Activated T-helper 9 cell treated with anti-CD3 and anti-CD28 coated beads, Interleukin-2, amount 50 U/mL, for 16 hours (primary cell): ENCODE results near the gene EGFL7.

Source experiments
- DNase-seq: peaks from one replicate; pipeline ENCODE4 v3.0.0-alpha.2; 2020; ENCODE audit warnings: low read depth

EGFL7 gene

DNA sequence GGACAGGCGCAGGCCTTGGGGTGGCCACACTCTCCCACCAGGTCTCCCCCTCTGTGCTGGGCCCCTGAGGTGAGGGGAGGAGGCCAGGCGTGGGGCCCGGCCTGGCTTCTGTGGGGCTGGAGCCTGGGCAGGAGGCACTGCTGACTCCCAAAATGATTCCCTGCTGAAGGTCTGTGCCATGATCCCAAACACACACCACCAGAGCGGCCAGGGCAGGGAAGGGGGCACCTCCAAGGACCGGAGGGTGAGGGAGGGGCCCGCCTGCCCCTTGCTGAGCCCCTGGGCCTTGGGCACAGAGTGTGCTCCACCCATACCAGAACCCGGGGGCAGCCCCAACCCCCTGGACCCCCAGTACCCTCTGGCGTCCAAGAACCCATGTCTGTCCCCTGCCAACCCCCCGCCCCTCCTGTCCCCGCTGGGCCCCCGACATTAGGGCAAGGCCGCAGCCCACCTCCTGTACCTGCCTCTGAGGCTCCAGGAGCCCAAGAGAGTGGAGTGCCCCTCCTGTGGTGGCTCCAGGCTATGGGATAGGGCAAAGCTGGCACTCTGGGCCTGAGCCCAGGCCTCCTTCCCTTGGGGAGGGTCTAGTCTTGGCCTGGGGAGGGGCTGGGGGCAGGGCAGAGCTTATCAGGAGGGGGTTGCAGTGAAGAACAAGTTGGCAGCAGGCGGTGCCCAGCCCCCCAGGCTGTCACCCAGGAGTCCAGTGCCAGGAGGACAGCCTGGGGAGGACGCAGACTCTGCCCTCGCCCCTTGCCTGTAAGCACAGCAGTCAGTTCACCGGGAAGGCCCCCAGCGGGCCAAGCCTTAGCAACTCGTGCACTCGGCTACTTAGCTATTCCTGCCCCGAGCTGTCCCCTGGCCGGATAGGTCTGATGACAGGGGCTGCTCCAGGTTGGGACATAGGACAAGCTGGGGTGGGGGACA lies 2.6 kb upstream of the EGFL7 start:
- DNase-seq = no peak

DNA sequence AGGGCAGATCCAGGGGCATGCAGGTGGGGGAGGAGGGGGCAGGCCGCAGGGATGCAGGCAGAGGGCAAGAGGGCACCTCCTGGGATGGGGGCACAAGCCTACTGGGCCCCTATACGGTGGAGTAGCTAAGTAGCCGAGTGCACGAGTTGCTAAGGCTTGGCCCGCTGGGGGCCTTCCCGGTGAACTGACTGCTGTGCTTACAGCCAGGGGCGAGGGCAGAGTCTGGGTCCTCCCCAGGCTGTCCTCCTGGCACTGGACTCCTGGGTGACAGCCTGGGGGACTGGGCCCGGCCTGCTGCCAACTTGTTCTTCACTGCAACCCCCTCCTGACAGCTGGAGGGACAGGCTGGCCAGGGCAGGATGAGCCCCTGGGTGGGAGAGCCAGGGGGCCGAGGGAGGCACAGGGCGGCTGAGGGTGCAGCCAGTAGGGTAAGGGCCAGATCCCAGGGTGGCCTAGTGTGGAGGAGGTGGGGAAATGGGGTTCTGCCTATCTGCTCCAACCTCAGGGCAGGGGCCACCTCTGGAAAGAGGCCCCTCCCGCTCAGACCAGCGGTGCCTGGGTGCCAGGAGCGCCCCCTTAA lies 1.7 kb upstream of the EGFL7 start:
- no peak for DNase-seq

GRCh38 chr9:136661641-136662325 lies 933 bp upstream of the EGFL7 start:
- no peak for DNase-seq

DNA sequence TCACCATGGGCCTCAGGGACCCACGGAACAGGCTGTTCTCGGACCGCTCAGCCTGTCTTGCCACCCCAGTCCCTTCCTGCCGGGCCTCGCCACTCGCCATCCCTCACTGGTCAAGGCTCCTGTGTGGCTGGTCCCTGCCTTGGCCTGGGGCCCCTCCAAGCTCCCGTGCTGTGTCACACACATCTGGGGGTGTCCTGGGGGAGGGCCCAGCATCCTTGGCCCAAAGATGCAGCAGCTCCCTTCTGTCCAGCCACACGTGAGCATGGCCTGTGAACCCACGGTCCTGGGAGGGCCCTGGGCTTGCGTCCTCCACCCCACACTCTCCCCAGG lies 425 bp upstream of the EGFL7 start:
- DNase-seq = no peak

DNA sequence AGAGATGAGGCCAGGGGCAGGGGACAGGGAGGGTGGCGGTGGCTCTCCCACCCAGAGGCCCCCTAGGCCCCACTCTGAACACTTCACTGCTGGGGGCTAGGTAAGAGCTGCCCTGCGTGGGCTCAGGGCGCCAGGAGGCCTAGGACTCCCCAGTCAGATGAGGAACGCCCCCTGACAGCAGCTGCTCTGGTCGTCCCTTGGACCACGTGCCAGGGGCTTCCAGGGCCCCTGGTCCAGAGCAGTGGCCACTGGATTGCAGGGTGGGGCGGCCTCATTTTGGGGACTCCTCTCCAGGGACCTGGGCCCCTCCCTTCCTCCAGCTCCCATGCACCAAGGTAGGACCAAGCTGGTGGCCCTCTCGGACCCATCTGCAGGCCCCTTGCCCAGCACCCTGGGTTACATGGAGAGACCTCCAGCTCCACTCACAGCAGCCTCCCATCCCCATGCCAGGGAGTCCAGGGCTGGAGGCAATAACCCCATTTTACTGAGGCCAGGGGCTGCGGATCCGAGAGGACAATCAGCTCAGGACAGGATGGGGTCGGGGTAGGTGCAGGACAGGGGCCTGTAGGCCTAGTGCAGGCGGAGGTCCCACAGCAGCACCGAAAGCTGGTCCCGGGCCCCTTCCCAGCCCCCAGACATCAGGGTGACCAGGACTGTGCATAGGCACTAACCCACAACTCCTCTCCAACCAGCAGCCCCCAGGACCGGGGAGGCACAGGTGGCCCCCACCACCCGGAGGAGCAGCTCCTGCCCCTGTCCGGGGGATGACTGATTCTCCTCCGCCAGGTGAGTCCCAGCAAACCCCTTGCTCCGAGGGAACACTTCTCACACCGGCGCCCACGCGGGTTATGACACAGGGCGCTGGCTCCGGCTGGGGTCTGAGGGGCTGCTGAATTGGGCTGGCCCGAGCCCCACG lies 1.5 kb downstream of the EGFL7 start:
- DNase-seq = no peak

GRCh38 chr9:136665111-136665703 lies 2.5 kb downstream of the EGFL7 start:
- DNase-seq = no peak

- DNase-seq = no peak
Measured at GRCh38 chr9:136665704-136666371, 3.1 kb downstream of the EGFL7 start.

DNA sequence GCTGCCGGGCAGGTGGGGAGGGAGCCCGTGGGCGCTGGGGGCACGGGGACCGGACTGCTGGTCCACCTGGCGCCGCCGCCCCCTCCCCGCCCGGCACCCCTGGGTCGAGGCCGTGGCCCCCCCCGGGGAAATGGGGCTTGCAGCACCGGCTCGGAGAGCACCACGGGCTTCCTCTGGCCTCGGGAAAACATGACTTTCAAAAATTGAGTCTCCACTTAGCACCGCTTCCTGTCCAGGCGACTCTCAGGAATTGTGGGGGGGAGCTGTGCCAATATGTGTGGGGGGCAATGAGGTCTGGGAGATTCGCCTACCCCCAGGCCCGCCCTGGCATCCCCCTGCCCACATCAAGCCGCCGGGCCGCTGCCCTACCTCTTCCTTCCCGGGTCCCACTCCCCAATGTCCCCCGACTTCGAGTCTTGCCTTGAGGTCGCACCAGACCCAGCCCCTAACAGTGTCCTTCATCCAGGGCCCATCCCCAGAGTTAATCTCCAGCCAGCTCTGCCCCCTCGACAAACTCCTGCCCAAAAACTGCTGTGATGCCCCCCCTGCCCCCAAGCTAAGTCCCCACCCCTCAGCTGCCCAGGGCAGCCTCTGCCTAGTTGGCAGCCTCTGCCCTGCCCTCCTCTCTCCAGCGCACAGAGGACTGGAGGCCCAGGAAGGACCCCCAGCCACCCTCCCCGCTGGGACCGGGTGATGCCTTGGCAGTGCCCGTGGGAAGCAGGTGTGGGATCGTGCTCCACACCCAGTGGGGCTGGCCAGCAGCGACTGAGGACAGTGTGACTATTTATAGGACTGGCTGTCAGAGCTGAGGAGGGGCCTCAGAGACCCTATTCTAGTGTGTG lies 3.9 kb downstream of the EGFL7 start:
- DNase-seq = no peak

- DNase-seq = no peak
Measured at GRCh38 chr9:136667214-136667939, 4.7 kb downstream of the EGFL7 start.

DNA sequence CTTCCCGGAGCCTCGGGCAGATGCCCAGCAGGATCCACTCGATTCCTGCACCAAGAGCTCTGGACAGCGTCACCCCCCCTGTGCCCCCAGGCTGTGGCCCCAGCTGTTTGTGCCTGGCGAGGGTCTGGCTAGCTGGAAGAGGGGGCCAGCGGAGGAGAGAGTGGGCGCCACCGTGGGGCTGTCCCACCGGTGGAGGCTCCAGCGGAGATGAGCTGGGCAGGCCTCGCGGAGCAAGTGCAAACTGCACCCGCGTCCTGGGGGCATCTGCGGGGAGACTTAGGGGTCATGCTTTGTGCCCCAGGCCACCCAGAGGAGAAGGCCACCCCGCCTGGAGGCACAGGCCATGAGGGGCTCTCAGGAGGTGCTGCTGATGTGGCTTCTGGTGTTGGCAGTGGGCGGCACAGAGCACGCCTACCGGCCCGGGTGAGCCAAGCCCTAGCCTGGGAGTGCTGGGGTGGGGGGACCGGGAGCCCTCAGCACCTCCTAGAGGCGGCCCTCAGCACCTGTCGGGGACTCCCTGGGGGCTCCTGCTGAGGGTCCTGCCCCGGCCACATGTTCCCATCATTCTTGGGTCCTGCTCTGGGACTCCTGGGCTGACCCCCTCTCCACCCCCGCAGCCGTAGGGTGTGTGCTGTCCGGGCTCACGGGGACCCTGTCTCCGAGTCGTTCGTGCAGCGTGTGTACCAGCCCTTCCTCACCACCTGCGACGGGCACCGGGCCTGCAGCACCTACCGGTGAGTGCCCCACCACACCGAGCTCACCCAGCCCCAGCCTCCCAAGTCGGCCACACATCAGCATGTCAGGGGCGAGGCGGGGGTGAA lies 5.4 kb downstream of the EGFL7 start:
- DNase-seq = no peak

GRCh38 chr9:136668983-136669790 lies 6.5 kb downstream of the EGFL7 start:
- DNase-seq = no peak

GRCh38 chr9:136669791-136670464 lies 7.2 kb downstream of the EGFL7 start:
- no peak for DNase-seq

GRCh38 chr9:136670576-136671253 lies 8.0 kb downstream of the EGFL7 start:
- DNase-seq = no peak

GRCh38 chr9:136671254-136671614 lies 8.5 kb downstream of the EGFL7 start:
- no peak for DNase-seq

GRCh38 chr9:136671646-136672430 lies 9.1 kb downstream of the EGFL7 start:
- no peak for DNase-seq
